ENCODE data around the gene ASB18. TPM values are rescaled to one million over a fixed set of nuclear protein-coding genes. Genes with fewer than 3 reads are reported as not detected.

The ASB18 gene, protein sequence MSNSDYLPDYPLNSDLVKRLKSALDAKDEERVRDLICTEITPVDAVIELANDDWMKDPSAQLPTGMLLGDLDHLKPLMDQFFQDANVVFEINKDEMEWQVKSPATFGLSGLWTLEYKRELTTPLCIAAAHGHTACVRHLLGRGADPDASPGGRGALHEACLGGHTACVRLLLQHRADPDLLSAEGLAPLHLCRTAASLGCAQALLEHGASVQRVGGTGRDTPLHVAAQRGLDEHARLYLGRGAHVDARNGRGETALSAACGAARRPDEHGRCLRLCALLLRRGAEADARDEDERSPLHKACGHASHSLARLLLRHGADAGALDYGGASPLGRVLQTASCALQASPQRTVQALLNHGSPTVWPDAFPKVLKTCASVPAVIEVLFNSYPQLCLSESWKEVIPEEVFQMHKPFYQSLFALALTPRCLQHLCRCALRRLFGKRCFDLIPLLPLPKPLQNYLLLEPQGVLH
- not detected in 2 replicates for total RNA-seq

DNA sequence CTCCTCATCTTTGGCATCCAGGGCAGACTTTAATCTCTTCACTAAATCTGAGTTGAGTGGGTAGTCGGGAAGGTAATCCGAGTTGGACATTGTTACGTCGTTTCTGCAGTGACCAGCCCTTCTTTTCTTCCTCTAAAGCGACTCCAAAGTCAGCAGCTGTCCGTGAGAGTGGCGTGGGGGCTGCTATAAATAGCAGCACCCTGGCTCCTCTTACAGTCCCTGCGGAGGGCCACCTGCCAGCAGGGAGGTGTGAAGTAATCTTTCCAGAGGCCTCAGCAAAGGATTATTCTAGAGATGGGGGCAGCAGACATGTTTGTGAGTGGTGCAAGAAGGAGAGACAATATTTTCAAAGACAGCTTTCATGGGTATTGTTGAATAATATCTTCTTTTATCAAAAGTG is at the start of gene ASB18:
Gene ASB18, minus strand, starts transcription at position 151 of the 400 bp plus-strand sequence. Its CDS starts 61 bp downstream, at position 90.

DNA sequence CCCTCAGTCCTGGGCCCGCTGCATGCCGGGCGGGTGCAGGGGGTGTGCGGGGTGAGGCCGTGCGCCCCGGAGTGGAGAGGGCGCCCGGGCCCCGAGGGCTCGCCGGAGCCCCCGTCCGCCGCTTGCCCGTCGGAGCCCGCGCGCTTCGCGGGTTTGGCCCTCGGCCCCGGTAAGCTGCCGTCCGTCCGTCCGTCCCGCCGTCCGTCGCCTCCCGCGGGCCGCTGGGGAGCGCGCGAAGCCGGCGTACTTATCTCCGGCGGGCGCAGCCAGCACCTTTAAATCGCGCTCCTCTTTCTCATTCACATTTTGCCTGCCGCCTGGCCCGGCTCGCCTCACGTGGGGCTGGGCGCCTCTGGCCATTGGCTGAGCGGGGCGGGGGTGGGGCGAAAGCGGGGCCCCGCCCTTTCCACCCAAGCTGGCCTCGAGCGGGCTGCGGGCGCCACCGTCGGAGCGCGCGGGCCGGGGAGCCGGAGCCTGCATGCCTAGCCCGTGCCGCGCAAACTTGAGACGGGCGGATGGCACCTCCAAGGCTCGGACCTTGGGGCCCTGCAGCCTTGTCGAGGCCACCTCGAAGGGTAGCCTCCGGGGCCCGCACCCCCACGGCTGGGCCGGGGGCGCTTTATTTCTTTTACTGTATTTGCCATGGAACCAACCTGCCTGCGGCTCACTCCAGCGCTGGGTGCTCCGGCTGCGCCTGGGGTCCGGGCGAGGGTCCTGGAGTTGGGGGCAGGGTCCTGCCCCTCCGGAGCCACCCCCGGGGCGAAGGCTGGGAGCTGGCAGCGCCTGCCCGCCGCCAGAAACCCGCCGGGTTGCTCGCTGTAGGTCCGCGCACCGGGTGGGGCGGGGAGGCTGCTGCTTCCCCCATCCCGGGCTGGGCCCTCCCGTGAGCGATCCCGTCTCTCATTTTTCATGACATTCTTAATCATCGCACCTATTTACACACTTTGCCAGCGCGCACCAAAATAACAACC is 95.8 kb downstream of the ASB18 start, which contains the start of gene GBX2:
Gene GBX2, minus strand, starts transcription at position 277 of the 971 bp plus-strand sequence. CDS start 415 bp downstream, outside the sequence.

Other genes starting within 250 kb of the ASB18 start
- gene GBX2, start 96.0 kb downstream of the ASB18 start, total RNA-seq, result not detected in 2 replicates